Activated CD4-positive, alpha-beta T cell treated with anti-CD3 and anti-CD28 coated beads, Interleukin-2, amount 50 U/mL, for 24 hours (primary cell): ENCODE results near the gene CHRDL2.

Experiments used
- DNase-seq, 2 donors: peaks; one replicate each; pipeline ENCODE4 v3.0.0-alpha.2; 2020; ENCODE audit warnings: low read depth in 1 of 2, low spot score in 1 of 2

Gene CHRDL2

DNA sequence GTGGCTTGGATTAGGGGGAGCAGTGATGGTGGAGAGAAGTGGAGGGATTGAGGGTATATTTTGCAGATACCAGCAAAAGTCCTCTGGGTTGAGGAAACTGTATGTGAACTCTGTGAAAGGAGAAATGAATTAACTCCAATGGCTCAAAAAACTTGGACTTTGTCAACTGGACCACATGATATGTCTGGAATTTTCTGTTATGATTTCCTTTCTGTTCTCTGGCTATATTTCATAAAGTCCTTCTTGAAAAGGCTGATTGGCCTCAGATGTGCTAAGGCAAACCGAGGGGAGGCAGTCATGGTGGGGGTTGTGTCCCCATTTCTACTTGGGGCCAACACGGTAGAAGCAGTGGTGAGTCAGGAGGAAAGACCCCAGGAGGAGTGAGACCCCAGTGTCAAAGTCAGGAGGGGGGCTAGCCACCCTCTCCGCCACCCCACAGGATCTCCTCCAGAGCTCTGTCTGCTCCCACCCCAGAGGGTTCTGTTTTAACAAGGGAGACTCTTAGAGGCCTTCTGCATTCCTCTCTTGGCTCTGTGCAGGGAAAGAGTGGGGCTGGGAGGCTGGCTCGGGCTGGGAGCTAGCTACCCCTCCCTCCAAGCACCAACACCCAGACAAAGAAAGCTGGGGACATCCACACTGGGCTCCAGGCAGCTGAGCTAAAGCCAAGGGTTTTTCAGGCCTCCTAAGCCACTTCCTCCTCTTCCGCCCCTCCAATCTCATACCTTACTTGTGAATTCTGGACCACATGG lies 13.8 kb downstream of the CHRDL2 start:
- no peak for DNase-seq

DNA sequence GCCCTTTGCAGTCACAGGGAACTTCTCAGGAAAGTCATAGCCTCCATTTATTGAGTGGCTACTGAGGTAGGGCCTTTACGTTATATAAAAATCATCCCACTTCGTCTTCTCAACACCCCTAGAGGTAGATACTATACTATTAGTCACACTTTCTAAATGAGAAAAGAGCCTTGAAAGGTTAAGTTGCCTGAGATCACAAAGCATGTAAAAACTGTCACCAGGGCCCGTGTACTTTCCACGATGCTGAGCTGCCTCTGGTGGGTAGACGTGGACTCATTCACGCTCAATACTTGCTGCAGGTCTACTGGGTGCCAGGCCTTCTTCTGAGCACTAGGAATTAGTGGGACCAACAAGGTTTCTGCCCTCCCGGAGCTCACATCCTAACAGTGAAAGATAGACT lies 16.3 kb downstream of the CHRDL2 start:
- DNase-seq, result no peak

DNA sequence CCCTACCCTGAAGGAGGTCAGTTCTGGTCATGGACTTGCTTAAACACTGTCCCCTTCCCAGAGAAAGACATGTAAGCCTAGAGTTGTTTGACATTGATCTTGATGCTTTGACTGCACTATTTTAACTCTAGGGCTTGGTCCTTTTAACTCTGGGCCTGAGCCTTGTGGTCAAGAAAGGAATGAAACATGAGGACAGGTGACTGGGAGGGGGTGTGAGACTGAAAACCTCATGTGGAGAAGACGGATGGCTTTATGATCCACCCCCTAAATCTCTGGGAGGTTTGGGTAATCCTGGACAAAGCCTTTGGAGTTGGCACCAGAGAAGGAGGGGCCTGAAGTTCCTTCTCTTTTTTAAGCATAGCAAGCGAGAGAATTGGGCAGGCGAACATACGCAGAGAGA lies 17.5 kb downstream of the CHRDL2 start:
- DNase-seq, result no peak

DNA sequence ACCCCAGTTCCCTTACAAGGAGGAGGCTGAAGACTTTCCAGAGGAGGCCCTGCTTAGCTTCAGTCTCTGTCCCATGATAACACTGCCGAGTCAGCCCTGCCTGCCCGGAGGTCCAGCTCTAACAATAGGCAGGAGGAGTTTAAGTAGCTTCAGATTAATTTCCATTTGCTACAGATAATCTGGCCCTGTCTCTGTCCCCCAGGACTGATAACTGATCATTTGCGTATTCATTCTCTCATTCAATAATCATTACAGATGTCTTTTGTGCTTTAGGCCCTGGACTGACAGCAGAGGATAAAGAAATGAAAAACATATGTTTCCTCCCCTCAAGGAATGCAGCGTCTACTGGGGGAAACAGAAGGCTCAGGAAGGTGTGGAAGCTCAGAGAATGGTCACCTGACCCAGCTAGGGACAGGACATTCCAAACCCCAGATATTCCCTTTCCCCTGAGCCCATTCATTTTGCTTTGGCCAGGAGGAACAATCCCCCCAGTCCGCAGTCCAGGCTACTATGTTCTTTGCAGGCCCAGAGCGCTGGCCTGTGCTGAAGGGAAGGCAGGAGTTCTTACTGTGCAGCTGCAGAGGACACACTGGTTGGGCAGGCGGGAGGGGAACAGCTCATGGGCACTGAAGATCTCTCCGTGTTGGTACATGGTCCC lies 20.8 kb downstream of the CHRDL2 start:
- no peak for DNase-seq

DNA sequence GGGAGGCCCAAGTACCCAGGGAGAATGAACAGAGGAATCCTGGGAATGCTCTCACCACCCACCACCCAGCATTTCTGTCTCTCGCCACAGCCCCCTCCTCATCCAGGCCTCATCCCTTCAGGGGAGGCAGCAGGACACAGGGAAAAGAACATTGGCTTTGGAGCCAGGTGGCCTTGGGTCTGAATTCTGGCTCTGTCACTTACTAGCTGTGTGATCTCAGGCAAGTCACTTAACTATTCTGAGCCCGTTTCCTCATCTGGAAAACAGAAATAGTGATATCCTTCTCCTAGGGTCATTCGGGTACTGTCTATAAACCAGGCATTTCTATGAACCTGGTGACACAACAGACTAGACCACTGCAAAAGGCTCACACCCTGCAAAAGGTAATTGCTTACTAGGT lies 22.1 kb downstream of the CHRDL2 start:
- DNase-seq, result no peak

DNA sequence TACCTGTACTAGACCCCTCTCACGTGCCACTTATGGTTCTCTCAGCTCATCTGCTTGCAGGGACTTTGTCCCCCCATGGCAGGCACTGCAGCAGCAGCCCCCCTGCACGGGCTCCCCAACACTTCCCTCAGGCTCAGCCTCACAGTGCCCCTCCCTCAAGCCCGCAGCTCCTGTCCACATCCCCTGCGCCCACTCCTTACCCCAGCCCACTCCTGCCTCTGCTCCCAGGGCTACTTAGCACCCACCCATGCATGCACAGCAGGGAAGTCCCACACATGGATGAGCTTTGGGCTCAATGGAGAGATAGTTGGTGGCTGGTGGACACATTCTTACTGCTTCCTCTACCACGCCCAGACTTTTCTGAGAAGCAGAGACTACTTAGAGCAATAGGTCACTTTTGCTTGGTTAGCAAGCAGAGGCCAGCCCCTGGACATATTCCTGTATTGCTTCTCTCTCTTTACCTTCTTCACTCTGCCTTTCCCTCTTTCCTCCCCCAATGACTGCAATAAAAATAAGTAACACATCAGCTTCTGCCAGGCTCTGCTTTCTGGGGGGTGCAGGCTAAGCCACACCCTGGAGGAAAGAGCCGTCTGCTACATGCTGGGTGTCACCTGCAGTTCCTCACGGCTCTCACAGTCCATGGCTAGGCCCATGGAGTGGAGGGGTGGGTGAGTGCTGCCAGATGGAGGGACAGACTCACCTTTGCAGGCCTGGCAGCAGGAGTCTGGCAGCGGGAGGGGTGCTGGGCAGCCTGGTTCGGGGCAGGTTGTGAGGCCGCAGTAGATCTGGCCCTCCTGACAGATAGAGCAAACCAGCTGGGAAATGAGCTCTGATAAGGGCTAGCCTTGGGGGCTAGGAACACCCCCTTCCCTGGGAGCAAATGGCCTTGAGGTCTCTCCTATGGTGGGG lies 23.4 kb downstream of the CHRDL2 start:
- no peak for DNase-seq

GRCh38 chr11:74707182-74707581 lies 24.0 kb downstream of the CHRDL2 start:
- DNase-seq, result no peak

GRCh38 chr11:74703211-74703610 lies 28.0 kb downstream of the CHRDL2 start:
- DNase-seq, result no peak

DNA sequence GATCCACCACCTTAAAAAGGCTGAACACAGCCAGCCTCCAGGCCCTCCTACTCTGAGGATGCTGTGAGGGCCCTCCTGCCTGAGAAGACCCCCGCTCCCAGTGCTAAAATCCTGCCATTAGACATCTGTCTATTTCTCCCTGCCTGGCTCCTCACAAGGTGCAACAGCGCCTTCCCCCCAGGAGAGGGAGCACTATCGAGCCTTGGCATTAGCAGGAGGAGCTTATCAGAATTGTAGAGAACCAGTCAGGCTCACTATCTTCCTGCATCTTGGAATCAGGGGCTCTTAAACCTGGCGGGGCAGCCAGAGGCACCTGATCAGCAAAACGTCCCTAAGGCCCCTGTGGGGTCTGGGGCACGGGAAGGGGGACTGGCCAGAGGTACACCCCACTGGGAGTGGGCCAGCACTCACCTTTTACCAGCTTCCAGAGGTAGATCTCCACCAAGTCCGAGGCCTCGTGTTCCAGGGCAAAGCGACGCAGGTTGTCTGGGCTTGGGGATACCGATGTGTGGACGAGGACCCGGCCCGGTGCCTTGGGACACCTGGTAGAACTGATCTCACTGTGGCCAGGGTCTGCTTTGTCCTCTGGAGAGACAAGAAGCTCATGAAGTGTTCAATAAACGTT lies 28.7 kb downstream of the CHRDL2 start:
- peak; percentile 17 to 49 for DNase-seq

DNA sequence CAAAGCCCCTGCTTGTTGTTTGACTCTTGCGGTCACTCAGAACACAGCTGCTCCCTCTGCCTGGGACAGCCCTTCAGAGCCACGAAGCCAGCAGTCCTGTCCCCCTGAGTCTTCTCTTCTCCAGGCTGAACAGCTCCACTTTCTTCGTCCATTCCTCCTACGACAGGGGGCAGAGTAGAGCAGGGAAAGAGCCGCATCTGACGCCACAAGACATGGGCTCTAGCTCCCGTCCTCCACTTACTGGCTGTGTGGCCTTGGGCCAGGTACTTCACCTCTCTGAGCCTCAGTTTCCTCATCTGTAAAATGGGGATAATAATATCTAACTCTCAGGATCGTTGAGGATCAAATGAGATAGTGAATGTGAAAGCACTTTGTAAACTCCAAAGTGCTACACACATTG lies 29.9 kb downstream of the CHRDL2 start:
- no peak for DNase-seq

DNA sequence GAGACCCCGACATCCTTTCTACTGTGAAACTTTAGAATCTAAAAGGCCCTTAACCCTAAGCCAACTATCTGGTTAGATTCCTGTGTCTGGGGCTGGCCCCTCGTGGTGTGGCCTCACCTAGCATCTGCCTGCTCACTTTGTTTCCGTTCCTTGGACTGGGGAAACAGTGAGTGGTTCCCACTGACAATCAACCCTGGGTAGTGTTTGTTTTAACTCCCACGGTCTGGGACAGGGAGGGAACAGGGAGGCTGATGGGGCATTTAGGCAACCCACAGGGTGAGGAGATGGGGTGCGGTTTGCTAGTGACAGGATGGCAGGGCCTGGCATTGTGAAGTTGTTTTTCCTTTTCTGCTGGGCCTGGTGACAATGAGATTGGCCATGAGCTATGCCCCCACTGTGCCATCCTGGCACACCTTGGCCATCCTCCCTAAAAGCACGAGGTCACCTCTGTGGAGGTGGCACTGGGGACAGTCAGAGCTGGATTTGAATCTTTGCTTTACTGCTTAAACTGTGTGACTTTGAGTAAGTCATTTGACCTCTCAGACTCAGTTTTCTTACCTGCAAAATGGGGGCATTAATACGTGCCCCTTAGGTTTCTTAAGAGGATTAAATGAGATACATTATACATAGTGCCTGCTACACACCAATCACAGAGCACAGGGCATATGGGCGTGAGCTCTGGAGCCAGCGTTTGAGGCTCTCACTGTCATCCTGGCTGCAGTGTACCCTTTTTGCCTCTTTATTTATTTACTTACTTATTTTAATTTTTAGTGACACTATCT lies 31.4 kb downstream of the CHRDL2 start:
- no peak for DNase-seq

DNA sequence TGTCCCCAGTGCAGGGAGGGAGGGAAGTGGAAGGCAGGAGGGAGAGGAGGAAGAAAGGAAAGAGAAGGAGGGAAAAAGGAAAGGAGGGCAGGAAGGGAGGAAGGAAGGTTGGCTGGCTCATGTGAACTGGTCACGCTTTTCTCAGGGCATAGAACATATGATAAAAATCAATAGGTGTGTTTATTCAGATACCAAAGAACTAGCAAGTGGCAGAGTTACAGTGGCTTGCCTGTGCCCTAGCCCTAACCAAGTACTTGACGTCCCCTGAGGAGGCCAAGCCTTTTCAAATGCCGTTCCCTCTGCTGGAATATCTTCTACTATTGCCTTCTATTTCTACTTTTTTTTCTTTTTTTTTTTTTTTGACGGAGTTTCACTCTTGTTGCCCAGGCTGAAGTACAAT lies 33.5 kb downstream of the CHRDL2 start:
- DNase-seq, result no peak

- no peak for DNase-seq
Observed at GRCh38 chr11:74696939-74697675, 34.1 kb downstream of the CHRDL2 start.

DNA sequence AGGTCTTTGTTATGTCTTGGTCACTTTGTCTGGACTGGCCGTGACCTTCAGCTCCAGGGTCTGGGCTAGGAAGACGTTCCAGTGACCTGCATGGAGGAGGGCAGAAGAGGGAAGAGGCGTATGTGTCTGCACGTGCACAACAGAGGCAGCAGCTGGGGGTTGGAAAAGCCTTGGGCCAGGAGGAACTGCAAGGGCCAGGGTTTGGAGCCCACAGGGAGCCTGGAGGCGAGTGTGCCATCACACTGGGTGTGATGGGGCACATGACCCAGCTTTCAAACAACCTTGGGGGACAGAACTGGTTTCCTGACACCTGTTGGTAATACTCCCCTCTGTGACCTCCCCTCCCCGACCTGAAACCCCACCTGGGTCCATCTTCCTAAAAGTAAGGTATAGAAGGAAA lies 34.7 kb downstream of the CHRDL2 start:
- no peak for DNase-seq

- no peak for DNase-seq
Observed at GRCh38 chr11:74695705-74696280, 35.4 kb downstream of the CHRDL2 start.

DNA sequence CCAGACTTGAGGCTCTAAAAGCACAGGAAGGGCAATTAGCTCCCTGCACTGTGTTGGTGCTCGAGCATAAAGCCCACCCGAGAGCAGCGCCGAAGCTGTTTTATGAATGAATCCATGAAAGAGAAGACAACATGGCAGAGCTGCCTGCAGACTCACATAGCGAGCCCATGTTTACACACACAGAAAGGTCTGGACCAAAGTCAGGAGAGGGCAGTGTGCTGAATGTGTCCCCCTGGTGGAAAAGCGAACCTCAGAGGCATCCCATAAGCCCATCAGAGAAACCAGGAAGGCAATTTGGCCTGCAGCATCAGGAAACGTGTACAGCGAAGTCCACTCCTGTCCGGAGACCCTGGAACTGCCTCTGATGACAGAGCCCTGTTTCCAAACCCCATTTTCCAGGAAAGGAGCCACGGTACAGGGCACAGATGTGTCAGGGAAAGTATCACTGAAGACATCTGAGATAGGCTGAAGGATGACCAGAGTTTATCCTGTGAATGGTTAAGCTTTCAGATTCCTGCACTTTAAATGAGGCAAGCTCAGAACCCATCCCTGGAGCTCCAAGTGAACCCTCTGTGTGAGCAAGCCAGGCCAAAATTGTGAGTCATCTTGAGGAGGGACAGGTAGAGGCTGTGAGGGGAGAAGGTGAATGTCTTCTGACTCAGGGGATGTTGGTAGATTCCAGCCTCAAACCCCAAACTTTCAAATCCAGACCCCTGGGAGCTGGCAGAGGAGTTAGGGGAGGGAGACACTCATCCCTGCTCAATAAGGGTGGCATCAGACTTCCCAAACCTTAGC lies 36.9 kb downstream of the CHRDL2 start:
- no peak for DNase-seq

DNA sequence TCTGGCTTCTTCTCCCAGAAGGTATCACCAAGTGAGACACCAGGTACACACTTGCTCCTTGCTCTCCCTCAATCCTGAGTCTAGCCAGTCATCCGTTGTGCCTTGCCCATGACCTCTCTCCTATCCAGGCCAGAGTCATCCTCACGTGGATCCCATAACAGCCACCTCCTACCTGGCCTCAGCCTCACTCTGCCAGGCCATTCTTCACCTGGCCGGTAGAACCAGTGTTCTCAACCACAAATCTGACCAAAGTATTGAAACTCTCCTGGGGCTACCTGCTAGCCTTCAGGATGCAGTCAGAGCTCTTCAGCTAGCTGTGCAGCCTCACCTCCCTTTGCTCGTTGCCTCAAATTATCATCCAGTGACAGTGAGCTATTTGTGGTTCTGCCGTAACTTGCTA lies 37.7 kb downstream of the CHRDL2 start:
- no peak for DNase-seq

- no peak for DNase-seq
Observed at GRCh38 chr11:74691755-74692154, 39.5 kb downstream of the CHRDL2 start.

- no peak for DNase-seq
Observed at GRCh38 chr11:74689666-74690065, 41.6 kb downstream of the CHRDL2 start.
